GM19438 (cell line): ENCODE results near the gene SMARCAD1.

Source experiments
- ATAC-seq: cut with Tn5 transposase; IDR thresholded peaks from one replicate; pipeline ENCODE4 v1.9.1; 2021; ENCODE audit warnings: low read depth; ENCODE audit not compliant: unreplicated experiment

The SMARCAD1 gene

GRCh38 chr4:94225449-94225848, 17.8 kb downstream of the SMARCAD1 start:
- no peak for ATAC-seq

GRCh38 chr4:94226763-94227162, 19.1 kb downstream of the SMARCAD1 start:
- no peak for ATAC-seq

GRCh38 chr4:94228493-94229216, 21.0 kb downstream of the SMARCAD1 start:
- ATAC-seq: no peak

GRCh38 chr4:94232519-94232918, 24.9 kb downstream of the SMARCAD1 start:
- no peak for ATAC-seq

GRCh38 chr4:94235825-94236224, 28.2 kb downstream of the SMARCAD1 start:
- ATAC-seq: no peak

GRCh38 chr4:94237271-94237670, 29.6 kb downstream of the SMARCAD1 start:
- no peak for ATAC-seq

- no peak for ATAC-seq
Measured at GRCh38 chr4:94238160-94238559, 30.5 kb downstream of the SMARCAD1 start.

- no peak for ATAC-seq
Measured at GRCh38 chr4:94240384-94240783, 32.7 kb downstream of the SMARCAD1 start.

- no peak for ATAC-seq
Measured at GRCh38 chr4:94244087-94244828, 36.6 kb downstream of the SMARCAD1 start.

- ATAC-seq: no peak
Measured at GRCh38 chr4:94244829-94245185, 37.1 kb downstream of the SMARCAD1 start.

- ATAC-seq: no peak
Measured at GRCh38 chr4:94251094-94251493, 43.4 kb downstream of the SMARCAD1 start.

- no peak for ATAC-seq
Measured at GRCh38 chr4:94253036-94253435, 45.4 kb downstream of the SMARCAD1 start.

GRCh38 chr4:94256144-94256783, 48.6 kb downstream of the SMARCAD1 start:
- no peak for ATAC-seq

GRCh38 chr4:94256828-94257227, 49.2 kb downstream of the SMARCAD1 start:
- no peak for ATAC-seq

GRCh38 chr4:94262163-94263016, 54.7 kb downstream of the SMARCAD1 start:
- no peak for ATAC-seq

- ATAC-seq: no peak
Measured at GRCh38 chr4:94267037-94267436, 59.4 kb downstream of the SMARCAD1 start.

GRCh38 chr4:94271248-94271647, 63.6 kb downstream of the SMARCAD1 start:
- no peak for ATAC-seq

GRCh38 chr4:94274912-94275311, 67.2 kb downstream of the SMARCAD1 start:
- no peak for ATAC-seq

GRCh38 chr4:94276204-94276603, 68.5 kb downstream of the SMARCAD1 start:
- ATAC-seq: no peak

GRCh38 chr4:94277534-94277933, 69.9 kb downstream of the SMARCAD1 start:
- ATAC-seq: no peak

GRCh38 chr4:94278781-94279180, 71.1 kb downstream of the SMARCAD1 start:
- ATAC-seq: no peak
